ENCODE data around the gene GMDS.

Gene GMDS

DNA sequence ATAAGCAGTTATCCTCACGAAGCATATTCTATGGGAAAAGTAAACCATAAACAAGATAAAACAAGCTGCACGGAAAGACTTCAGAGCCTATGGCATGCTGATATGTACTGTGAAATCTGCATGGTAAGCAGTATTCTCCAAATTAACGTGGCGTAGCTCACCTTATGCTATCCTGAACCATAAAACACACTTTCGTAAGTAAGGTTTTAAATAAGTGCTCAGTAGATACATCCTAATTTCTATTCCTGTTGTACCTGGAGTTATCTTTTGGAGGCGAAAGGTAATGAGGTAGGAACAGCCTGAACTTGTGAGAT is 208.7 kb downstream of the GMDS start:
- no peaks in the 10 kb centered on the region for H3K79me1 ChIP-seq (ENCODE audit: low read length)
- no peaks in the 10 kb centered on the region for H3K79me2 ChIP-seq (ENCODE audit: control insufficient read depth, insufficient read depth, low read length, poor library complexity)
- H2AFZ ChIP-seq (ENCODE audit: insufficient read depth, low read length, poor library complexity): no peak overlapping the region
- no CpG with 5 or more reads among the region's 6 CpGs for WGBS (ENCODE audit: extremely low coverage, insufficient coverage, insufficient read length)
- H2BK120ac ChIP-seq (ENCODE audit: insufficient read depth, low read length, poor library complexity): no peak overlapping the region
- H3K27me3 ChIP-seq (ENCODE audit: insufficient read depth, low read length): no peaks in the 10 kb centered on the region
- DNase-seq: no peak
- H3K23ac ChIP-seq (ENCODE audit: low read length): no peak overlapping the region
- H3K14ac ChIP-seq (ENCODE audit: low read length): no peak overlapping the region
- no peak overlapping the region for H4K8ac ChIP-seq (ENCODE audit: low read depth, low read length)
- no peak overlapping the region for H2BK5ac ChIP-seq (ENCODE audit: low read depth, low read length, poor library complexity)
- H3K36me3 ChIP-seq (ENCODE audit: control insufficient read depth in 1 of 2, insufficient read depth in 2 of 2, low read length in 2 of 2): no peaks in the 10 kb centered on the region
- no peak overlapping the region for H3K4me2 ChIP-seq (ENCODE audit: low read length)
- H4K12ac ChIP-seq (ENCODE audit: low read depth, low read length): no peak overlapping the region
- H3K9ac ChIP-seq (ENCODE audit: low read length): no peak overlapping the region
- H4K91ac ChIP-seq (ENCODE audit: low read depth, low read length): no peak overlapping the region
- H3K18ac ChIP-seq (ENCODE audit: low read length): no peak overlapping the region
- no peak overlapping the region for H3K4ac ChIP-seq (ENCODE audit: low read depth, low read length)
- H3K4me3 ChIP-seq (ENCODE audit: low read depth, low read length): no peak overlapping the region
- H3K9me3 ChIP-seq (ENCODE audit: insufficient read depth, low read depth, low read length): no peaks in the 10 kb centered on the region
- H3K27ac ChIP-seq (ENCODE audit: low read depth, low read length): no peak overlapping the region
- H3K4me1 ChIP-seq (ENCODE audit: control insufficient read depth in 1 of 2, insufficient read depth in 2 of 2, low read length in 2 of 2): peaks cover 0 to 3% of the 10 kb centered on the region in 2 experiments
- H2BK12ac ChIP-seq (ENCODE audit: low read length): no peak overlapping the region
- H2AK5ac ChIP-seq (ENCODE audit: low read length): no peak overlapping the region

DNA sequence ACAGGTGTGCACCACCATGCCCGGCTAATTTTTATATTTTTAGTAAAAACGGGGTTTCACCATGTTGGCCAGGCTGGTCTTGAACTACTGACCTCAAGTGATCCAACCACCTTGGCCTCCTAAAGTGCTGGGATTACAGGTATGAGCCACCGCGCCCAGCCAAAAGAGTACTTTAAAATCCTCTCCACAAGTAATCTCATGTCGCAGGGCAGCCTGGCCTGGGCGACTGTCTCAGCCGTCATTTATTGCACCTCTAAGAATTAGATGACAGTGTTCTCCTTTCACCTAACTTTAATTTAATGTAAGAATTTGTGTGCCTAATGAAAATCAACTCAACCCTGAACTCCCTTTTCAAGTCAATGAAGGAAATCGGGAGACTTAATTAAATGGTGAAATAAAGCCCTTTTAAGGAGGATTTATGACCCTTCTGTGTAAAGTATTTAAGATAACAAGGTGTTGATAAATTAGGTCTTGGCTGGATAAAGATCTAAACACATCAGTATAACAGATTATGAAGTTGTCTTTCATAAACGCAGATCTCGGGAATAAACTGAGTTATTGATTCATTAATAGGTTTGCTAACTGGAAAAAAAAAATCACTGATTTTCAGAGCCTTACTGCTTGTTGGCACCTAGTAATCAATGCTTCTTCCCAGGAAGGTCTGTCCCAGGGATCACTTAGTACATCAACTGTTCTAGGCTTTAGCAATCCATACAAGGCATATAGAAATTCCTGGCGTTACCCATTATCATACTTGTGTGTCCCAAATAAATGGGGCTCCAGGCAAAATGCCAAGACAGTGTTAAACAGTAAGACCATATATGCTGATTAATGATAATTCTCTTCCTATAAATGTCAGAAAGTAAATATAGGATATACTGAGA is 209.3 kb downstream of the GMDS start:
- no peak overlapping the region for H3K14ac ChIP-seq (ENCODE audit: low read length)
- no peak overlapping the region for H3K4me3 ChIP-seq (ENCODE audit: low read depth, low read length)
- H3K18ac ChIP-seq (ENCODE audit: low read length): no peak overlapping the region
- no peak overlapping the region for H2AK5ac ChIP-seq (ENCODE audit: low read length)
- H3K27ac ChIP-seq (ENCODE audit: low read depth, low read length): no peak overlapping the region
- no peaks in the 10 kb centered on the region for H3K27me3 ChIP-seq (ENCODE audit: insufficient read depth, low read length)
- H4K91ac ChIP-seq (ENCODE audit: low read depth, low read length): no peak overlapping the region
- H3K4me1 ChIP-seq (ENCODE audit: control insufficient read depth in 1 of 2, insufficient read depth in 2 of 2, low read length in 2 of 2): peaks cover 0 to 3% of the 10 kb centered on the region in 2 experiments
- H3K4me2 ChIP-seq (ENCODE audit: low read length): no peak overlapping the region
- H4K12ac ChIP-seq (ENCODE audit: low read depth, low read length): no peak overlapping the region
- H3K9ac ChIP-seq (ENCODE audit: low read length): no peak overlapping the region
- H2BK120ac ChIP-seq (ENCODE audit: insufficient read depth, low read length, poor library complexity): no peak overlapping the region
- no peak for DNase-seq
- H2BK5ac ChIP-seq (ENCODE audit: low read depth, low read length, poor library complexity): no peak overlapping the region
- no peak overlapping the region for H3K4ac ChIP-seq (ENCODE audit: low read depth, low read length)
- no peak overlapping the region for H4K8ac ChIP-seq (ENCODE audit: low read depth, low read length)
- no peak overlapping the region for H3K23ac ChIP-seq (ENCODE audit: low read length)
- no peaks in the 10 kb centered on the region for H3K79me1 ChIP-seq (ENCODE audit: low read length)
- H3K36me3 ChIP-seq (ENCODE audit: control insufficient read depth in 1 of 2, insufficient read depth in 2 of 2, low read length in 2 of 2): no peaks in the 10 kb centered on the region
- no peak overlapping the region for H2AFZ ChIP-seq (ENCODE audit: insufficient read depth, low read length, poor library complexity)
- H3K79me2 ChIP-seq (ENCODE audit: control insufficient read depth, insufficient read depth, low read length, poor library complexity): no peaks in the 10 kb centered on the region
- no peaks in the 10 kb centered on the region for H3K9me3 ChIP-seq (ENCODE audit: insufficient read depth, low read depth, low read length)
- WGBS (ENCODE audit: extremely low coverage, insufficient coverage, insufficient read length): no CpG with 5 or more reads among the region's 11 CpGs
- H2BK12ac ChIP-seq (ENCODE audit: low read length): no peak overlapping the region

DNA sequence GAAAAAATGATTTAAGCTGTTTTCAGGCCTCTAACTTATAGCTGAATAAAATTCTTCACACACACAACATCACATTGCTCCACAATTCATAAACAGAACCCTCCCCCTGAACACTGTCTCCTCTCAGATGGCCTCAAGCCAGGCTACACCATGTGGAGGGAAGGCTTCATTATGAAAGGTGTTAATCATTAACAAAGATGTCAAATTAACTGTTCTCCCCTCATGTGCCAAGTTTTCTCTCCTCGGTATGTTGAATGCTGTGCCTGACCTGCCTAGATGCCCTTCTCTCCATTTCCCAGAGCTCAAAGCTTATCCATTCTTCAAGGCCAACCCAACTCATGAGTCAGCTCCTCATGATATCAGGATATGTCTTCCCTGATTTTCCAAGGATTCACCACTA is 210.4 kb downstream of the GMDS start:
- Histone ChIP-seq H4K91ac (ENCODE audit: low read depth, low read length) (no peak overlapping the region), H3K79me2 (ENCODE audit: control insufficient read depth, insufficient read depth, low read length, poor library complexity) (no peaks in the 10 kb centered on the region), H4K8ac (ENCODE audit: low read depth, low read length) (no peak overlapping the region), H3K4me2 (ENCODE audit: low read length) (no peak overlapping the region), H3K79me1 (ENCODE audit: low read length) (no peaks in the 10 kb centered on the region), H3K4me3 (ENCODE audit: low read depth, low read length) (no peak overlapping the region), H3K18ac (ENCODE audit: low read length) (no peak overlapping the region), H3K9me3 (ENCODE audit: insufficient read depth, low read depth, low read length) (no peaks in the 10 kb centered on the region), H2BK120ac (ENCODE audit: insufficient read depth, low read length, poor library complexity) (no peak overlapping the region), H3K9ac (ENCODE audit: low read length) (no peak overlapping the region), H3K4me1 (ENCODE audit: control insufficient read depth in 1 of 2, insufficient read depth in 2 of 2, low read length in 2 of 2) (peaks cover 0 to 3% of the 10 kb centered on the region in 2 experiments), H3K4ac (ENCODE audit: low read depth, low read length) (no peak overlapping the region), H2AK5ac (ENCODE audit: low read length) (no peak overlapping the region), H3K14ac (ENCODE audit: low read length) (no peak overlapping the region), H2AFZ (ENCODE audit: insufficient read depth, low read length, poor library complexity) (no peak overlapping the region), H3K27ac (ENCODE audit: low read depth, low read length) (no peak overlapping the region), H3K23ac (ENCODE audit: low read length) (no peak overlapping the region), H4K12ac (ENCODE audit: low read depth, low read length) (no peak overlapping the region), H2BK12ac (ENCODE audit: low read length) (no peak overlapping the region), H3K36me3 (ENCODE audit: control insufficient read depth in 1 of 2, insufficient read depth in 2 of 2, low read length in 2 of 2) (no peaks in the 10 kb centered on the region), H3K27me3 (ENCODE audit: insufficient read depth, low read length) (no peaks in the 10 kb centered on the region), H2BK5ac (ENCODE audit: low read depth, low read length, poor library complexity) (no peak overlapping the region)
- no peak for DNase-seq
- no CpG with 5 or more reads among the region's 1 CpG for WGBS (ENCODE audit: extremely low coverage, insufficient coverage, insufficient read length)

DNA sequence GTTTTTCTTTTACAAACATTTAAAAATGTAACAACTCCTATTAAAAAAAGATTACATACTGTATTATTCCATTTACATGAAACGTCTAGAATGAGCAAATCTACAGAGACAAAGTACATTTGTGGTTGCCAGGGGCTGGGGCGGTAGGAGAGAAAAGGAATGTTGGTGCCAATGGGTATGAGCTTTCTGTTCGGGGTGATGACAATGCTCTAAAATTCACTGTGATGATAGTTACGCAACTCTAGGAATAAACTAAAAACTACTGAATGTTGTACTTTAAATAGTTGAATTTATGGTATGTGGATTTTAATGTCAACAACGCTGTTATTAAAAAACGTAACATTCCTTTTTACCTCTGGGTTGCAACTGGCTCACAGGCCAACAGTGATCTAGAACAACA is 211.1 kb downstream of the GMDS start:
- H3K4me1 ChIP-seq (ENCODE audit: control insufficient read depth in 1 of 2, insufficient read depth in 2 of 2, low read length in 2 of 2): peaks cover 0 to 3% of the 10 kb centered on the region in 2 experiments
- no peak overlapping the region for H2BK120ac ChIP-seq (ENCODE audit: insufficient read depth, low read length, poor library complexity)
- no peaks in the 10 kb centered on the region for H3K9me3 ChIP-seq (ENCODE audit: insufficient read depth, low read depth, low read length)
- H3K27me3 ChIP-seq (ENCODE audit: insufficient read depth, low read length): no peaks in the 10 kb centered on the region
- no peak overlapping the region for H2AFZ ChIP-seq (ENCODE audit: insufficient read depth, low read length, poor library complexity)
- no peak overlapping the region for H2BK12ac ChIP-seq (ENCODE audit: low read length)
- H2AK5ac ChIP-seq (ENCODE audit: low read length): no peak overlapping the region
- no peak overlapping the region for H4K8ac ChIP-seq (ENCODE audit: low read depth, low read length)
- H3K79me1 ChIP-seq (ENCODE audit: low read length): no peaks in the 10 kb centered on the region
- DNase-seq: no peak
- no peak overlapping the region for H4K91ac ChIP-seq (ENCODE audit: low read depth, low read length)
- H3K4ac ChIP-seq (ENCODE audit: low read depth, low read length): no peak overlapping the region
- no peak overlapping the region for H4K12ac ChIP-seq (ENCODE audit: low read depth, low read length)
- no peak overlapping the region for H3K14ac ChIP-seq (ENCODE audit: low read length)
- H3K9ac ChIP-seq (ENCODE audit: low read length): no peak overlapping the region
- H3K4me2 ChIP-seq (ENCODE audit: low read length): no peak overlapping the region
- no peak overlapping the region for H3K27ac ChIP-seq (ENCODE audit: low read depth, low read length)
- H2BK5ac ChIP-seq (ENCODE audit: low read depth, low read length, poor library complexity): no peak overlapping the region
- no peaks in the 10 kb centered on the region for H3K36me3 ChIP-seq (ENCODE audit: control insufficient read depth in 1 of 2, insufficient read depth in 2 of 2, low read length in 2 of 2)
- no peak overlapping the region for H3K4me3 ChIP-seq (ENCODE audit: low read depth, low read length)
- H3K79me2 ChIP-seq (ENCODE audit: control insufficient read depth, insufficient read depth, low read length, poor library complexity): no peaks in the 10 kb centered on the region
- no peak overlapping the region for H3K23ac ChIP-seq (ENCODE audit: low read length)
- no CpG with 5 or more reads among the region's 6 CpGs for WGBS (ENCODE audit: extremely low coverage, insufficient coverage, insufficient read length)
- no peak overlapping the region for H3K18ac ChIP-seq (ENCODE audit: low read length)
